Measurements from ENCODE around the gene THBS2.
"Not testable (repeated sequence)": the region's sequence is repeated elsewhere in the genome, so short reads cannot be mapped to it uniquely, and the experiment has no call there.

THBS2 gene

DNA sequence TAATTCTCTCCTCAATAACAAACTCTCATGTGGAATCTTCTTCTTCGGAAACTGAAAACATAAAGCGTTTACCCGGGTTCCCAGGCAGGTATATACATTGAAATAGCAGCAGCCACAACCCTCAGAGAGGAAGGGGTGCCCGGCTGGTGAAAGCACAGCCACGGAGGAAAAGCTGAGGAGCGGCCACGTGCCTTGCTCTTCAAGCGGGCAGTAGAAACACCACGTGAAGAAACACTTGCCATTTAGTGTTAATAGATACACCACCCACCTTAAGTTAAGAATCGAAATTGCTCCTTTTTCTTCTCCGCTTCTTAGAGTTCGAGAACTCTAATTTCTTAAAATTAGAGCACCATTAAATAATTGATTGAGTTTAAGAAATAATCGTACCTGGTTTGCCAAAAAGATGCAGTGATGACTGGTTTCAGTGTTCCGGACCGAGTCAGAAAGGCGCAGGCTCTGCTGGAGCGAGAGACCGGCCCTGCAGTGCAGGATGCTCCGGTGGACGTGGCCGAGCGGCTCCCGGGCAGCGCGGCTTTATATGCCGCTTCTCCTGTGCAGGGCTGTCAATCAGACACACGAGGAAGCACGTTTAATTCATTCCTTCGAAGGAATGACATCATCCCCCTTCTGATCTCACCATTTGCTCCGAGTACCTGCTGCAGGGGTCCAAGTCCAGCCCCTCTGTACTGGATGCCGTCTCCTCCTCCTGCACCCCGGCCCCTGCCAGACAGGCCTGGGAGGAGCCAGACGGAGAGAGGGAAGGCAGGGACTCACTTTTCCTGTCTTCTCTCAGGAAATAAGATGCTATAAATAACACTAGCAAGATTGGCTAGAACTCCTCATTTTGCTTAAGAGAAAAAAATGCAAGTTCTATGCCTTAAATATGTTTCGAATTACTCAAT lies at the start of gene THBS2:
Gene THBS2 (minus strand): TSS at position 510 of the 902 bp plus-strand sequence. CDS start 3,062 bp downstream, outside the sequence.
- DNase-seq, result peak; percentile 64

DNA sequence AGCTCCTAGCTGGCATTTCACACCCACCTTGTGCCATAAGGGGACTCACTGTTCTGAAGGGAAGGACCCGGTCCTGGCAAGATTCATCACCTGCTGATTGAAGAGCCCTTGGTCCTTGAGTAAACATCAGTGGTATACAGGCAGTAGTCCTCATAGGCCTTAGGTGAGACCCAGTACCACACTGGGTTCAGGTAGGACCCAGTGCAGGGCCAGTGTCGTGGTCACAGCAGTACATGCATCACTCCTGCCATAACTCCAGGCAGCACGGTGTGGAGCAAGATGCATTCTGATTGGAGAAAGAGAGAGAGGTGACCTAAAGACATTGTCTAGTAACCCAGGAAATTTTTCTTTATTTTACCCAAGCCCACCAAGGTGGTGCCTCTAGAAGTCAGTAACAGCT lies 49.1 kb upstream of the THBS2 start:
- no peak for DNase-seq

DNA sequence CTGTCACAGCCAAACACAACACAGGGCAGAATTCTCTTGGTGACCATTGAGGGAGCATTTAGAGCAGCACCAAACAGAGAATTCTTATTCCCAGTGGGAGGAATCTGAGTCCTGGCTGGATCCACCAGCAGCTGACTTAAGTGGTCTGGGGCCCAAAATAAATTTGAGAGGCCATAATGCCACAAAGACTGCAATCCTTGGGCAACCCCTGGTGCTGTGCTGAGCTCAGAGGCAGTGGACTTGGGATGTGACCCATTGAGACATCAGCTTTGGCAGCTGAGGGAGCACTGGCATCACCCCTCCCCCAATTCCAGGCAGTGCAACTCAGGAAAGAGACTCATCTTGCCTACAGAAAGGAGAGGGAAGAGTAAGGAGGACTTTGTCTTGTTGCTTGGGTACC lies 48.6 kb upstream of the THBS2 start:
- no peak for DNase-seq

DNA sequence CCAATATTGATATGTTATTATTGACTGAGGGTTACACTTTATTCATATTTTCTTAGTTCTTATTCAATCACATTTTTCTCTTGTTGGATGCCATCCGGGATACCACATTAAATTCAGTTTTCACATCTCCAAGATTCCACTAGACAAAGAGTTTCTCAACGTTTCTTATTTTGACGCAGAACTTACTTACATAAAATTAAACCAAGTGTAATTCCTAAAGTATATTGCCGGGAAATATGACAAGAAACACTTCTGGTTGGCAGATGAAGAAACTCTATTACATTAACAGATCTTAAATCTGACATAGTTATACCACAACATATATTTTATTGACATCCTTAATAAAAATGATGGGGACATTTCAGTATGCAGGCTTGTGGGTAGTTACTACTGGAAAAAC lies 47.3 kb upstream of the THBS2 start:
- no peak for DNase-seq

DNA sequence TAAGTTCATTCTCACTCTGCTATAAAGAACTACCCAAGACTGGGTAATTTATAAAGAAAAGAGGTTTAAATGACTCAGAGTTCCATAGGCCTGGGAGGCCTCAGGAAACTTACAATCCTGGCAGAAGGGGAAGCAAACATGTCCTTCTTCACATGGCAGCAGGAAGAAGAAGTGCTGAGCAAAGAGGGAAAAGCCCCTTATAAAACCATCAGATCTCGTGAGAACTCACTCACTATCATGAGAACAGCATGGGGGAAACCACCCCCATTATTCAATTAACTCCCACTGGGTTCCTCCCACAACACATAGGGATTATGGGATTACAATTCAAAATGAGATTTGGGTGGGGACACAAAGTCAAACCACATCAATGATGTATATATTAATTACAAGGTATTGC lies 45.0 kb upstream of the THBS2 start:
- DNase-seq, result not testable (repeated sequence)

DNA sequence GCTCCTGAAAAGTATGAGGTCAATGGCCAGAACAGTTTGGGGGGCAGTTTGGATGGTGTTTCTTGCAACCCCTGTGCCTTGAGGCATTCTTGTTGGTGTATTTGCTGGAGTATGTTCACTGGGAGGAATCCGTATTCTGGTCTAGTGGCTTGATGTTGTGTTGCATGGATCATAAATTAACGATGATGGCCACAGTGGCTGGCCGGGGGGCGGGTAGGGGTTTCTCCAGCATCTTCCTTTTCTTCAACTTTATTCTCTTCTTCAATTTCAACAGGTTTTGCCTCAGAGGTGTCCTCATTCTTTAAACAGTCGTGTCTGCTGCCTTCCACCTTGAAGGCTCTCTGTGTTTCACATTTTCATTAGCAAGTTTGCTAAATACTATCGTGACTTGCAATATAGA lies 43.0 kb upstream of the THBS2 start:
- no peak for DNase-seq

DNA sequence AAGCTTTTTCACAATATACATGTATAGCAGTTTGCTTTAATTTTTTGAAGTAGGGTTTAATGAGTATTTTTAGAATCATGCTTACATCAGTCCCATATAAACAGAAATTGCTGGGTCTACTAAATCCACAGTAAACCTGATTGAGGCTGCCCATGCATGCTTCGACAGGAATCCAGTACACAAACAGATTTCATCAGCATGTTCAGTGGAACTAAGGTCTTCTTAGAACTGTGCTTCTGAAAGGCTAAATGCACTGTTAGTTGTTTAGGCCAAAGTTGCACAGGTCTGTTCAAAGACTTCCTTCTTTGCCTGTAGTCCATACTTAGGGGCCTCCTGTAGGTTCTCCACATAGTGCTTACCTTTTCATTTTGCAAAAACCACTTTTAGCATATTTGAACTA lies 42.5 kb upstream of the THBS2 start:
- no peak for DNase-seq

DNA sequence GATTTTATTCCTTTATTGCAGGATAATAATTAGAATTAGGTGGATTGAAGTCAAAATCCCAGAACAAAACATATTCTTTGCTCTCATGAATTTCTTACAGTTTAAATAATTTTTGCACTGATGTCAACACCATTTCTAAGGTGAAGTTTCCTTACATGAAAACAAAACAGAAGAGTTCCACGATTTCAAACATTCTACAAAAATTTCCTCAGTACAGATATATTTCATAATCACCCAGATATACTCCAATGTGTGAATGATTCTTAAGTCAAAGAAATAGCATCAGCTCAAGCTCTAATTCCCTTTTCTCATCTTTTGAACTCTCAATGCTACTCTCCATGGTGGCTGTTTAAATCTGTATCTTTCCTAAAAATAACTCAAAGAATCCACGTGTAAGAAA lies 39.5 kb upstream of the THBS2 start:
- DNase-seq, result no peak

DNA sequence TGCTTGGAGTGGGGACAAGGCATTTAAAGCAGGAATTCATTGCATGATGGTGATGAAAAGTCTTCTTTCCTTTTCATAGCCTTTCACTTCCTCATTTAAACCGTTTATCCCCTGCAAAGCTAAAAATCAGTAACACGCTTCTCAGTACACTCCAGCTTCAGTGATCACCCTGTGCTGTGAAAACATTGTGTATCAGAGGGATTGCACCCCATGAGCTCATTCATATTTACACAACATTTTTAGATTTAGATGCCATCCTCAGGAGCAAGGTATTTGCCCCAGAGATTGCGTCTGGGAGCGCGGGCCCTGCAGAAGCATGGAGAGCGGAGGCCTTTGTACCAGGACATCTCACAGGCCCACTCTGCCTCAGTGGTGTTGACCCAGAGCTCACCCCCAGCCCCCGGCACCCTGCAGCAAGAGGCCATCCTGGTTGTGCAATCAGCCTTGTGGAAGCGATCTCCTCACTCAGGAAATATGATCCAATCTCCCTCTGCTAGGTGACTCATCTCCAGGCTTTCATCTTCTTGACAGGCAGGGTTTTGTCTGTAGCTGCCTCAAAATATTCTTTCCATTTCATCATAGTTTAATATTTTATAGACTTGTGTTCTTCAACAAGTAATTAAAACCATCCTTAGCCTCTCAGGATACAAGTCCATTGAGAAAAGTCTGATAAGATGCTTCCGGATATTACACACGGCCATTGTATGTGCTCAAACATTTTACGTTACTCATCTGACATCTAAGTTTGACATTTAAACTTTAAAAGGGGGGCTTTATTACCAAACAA lies 38.9 kb upstream of the THBS2 start:
- no peak for DNase-seq

DNA sequence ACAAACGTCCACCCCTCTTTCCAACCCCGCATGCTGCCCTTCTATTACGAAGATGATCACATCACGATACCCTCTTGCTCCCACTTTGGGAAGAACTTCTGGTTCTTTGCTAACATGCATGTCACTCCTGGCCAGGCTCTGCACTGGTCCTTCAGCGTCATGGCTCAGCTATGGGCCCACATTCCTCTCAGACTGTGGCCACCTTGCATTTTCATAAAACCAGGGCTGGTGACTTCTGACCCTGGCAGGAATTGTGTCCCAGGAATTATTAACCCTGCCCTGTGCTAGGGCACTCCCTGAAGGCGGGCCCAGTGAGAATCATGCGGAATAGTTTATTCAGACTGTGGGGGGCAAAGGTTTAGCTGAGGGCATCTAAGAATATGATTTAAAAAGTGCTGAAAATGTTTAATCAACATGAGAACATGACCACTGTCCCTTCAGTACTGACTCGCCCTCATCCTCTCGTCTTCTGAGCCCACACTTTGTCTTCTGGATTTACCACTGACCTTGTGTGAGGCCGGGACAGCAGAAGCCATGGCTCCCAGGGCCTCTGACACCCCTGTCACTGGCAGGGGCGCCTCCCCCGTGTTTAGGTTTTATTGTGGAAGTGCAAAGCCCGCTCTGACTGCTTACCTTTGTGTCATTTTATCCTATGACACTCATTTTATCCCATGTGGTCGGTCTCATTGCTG lies 38.1 kb upstream of the THBS2 start:
- DNase-seq, result no peak

DNA sequence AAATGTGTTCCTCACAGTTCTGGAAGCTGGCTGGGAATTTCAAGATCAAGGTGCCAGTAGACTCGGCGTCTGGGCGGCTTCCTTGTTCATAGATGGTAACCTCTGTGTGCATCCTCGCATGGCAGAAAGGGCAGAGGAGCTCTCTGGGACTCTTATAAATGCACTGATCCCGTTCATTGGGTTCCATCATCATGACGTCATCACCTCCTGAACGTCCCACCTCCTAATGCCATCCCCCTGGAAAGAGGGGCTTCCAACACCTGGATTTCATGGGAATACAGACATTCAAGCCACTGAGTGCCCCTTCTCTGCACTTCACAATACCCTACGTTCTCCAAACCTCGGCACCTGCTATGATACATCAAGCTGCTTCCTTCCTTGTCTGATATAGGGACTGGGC lies 37.5 kb upstream of the THBS2 start:
- DNase-seq, result no peak

DNA sequence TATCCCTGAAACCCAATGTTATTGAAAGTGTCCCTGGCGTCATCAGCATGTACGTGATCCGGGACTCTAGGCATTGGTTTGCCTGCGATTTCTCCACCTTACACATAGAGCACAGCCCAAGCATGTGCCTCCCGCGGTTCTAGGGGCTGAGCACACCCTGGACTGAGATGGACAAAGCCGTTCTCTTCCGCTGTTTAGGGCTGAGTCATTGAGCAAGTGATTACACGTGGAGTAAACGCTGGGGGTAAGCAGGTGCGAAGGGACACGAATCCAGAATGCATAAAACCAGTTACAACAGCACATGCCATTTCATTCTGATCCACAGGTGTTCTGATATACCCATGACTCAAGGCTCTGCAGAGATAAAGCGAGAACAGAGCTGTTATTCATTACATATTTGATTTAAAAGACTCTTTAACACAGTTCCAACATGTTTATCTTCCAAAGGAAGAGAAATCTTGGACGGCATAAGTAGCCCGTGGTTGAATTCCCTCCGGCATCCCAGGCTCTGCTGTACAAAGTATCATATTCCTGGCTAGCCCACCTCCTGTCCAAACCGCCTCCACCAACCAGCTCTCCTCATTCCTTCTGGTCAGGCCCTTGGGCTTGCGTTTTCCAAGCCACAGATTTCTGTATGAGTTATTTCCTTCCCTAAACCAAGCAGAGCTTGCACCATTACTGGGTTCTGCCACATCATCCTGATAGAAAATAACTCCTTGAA lies 36.1 kb upstream of the THBS2 start:
- no peak for DNase-seq

DNA sequence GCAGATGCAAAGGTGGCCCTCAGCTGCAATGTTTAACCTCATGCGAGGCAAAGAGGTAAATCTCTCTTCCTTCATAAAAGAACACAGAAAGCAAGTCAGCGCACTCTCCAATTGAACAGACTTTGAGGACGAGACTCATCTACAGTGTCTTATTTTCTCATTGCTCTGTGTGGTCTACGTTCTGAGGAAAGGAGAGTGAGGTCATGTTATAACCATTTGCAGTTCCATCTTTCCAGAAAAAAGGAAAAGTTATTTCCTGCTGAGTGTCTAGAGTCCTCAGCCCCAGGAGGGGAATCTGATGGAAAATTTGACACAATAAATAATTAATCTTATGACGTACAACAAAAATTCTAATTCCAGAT lies 35.6 kb upstream of the THBS2 start:
- DNase-seq, result no peak

DNA sequence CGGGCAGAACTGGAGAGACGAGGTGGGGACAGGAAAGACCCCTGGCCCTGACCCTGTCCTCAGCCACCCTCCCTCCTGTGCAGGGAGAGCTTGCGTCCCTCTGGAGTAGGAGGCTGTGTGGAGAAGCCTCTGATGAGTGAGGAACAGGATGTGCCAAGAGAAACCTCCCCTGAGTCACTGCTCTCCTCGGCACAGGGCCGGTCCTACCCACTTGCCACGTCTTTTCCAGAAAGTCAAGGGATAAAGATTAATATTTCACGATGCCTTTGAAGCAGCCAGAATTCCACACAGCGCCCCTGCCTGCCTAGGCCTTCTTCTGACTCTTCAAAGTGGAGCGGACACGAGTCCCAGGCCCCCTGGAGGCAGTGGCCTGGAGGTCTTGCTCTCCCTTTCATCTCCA lies 34.9 kb upstream of the THBS2 start:
- DNase-seq, result no peak

DNA sequence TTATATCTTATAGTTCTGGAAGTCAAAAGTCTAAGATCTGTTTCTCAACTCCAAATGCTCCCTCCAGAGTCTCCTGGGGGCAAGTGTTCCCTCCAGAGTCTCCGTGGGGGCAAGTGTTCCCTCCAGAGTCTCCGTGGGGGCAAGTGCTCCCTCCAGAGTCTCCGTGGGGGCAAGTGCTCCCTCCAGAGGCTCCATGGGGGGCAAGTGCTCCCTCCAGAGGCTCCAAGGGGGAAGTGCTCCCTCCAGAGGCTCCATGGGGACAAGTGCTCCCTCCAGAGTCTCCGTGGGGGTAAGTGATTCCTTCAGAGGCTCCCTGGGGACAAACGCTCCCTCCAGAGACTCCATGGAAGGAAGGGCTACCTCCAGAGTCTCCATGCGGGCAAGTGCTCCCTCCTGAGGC lies 34.0 kb upstream of the THBS2 start:
- no peak for DNase-seq

DNA sequence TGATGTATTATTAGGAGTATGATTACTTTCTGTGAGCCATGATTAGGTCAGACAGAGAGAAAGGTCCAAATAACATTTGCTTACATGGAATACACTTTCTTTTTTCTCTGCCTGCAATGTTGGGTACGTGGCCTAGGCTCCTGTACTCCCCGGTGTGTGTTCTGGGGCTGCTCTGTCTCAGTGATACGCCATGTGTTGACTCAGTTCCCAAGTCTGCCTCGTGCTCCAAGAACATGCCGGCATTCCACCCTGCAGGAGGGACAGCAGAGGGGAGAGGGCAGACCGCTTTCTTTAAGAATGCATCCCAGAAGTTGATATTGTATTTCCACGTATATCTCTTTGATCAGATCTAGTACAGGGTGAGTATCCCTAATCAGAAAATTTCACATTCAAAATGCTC lies 33.3 kb upstream of the THBS2 start:
- DNase-seq, result no peak

DNA sequence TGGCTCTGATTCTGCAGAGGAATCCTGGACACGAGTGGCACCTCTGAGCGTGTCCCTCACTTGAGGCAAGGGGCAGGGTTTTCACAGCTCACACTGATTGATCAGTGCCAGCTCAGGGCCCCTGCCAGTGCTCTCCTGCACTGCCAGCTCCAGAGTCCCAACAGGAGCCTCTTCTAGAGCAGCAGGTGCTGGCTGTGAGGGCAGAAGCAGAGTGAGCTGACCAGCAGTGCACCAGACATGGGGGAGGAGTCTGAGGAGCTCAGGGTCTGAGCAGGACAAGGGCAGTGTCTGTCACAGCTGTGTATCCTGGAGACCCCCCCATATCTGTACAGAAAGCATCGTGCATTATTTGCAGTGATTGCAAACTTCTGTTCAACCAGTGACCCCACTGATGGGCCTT lies 31.5 kb upstream of the THBS2 start:
- DNase-seq, result no peak

DNA sequence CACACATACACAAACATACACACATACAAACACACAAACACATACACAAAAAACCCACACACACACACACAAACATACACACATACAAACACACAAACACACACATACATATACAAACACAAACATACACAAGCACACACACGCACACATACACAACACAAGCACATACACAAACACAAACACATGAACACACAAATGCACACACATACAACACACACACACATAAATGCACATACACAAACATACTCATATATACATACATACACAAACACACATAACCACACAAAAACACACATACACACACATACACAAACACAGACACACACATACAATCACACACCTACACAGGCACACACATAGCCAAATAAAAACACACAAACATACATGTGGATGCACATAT lies 30.3 kb upstream of the THBS2 start:
- DNase-seq, result no peak

DNA sequence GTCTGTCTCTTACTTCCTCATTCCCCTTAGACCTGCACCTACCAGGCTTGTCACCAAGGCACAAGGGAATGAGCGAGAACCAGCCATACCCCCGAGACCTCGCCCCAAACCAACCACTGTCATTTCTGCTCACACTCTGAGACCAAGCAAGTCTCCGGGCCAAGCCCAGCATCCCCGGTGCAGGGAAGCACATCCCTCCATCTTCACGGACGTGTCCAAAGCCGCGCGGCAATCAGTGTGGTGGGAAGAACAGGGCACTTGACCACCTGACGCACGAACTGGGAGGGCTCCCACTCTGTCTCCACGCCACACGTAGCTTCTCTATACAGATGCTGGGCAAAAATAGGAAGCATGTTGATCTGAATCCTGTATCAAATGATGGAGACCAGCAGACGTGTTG lies 28.4 kb upstream of the THBS2 start:
- no peak for DNase-seq

DNA sequence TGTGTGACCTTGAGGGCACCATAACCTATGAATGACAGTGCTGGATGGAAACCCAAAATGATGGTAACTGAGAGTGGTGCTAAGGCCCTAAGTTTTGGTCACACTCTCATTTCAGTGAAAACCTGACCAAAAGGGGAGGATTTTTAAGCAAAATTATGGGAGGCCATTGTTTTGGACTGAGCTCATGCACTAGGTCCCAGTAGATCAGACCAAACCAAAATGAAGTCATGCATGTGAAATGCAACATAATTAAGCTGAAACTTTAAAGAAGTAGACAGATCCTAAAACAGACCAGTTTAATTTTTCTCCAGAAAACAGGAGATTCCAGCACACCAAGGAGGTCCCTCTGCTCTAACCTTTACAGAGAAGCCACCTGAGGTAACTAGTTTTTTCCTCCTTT lies 24.0 kb upstream of the THBS2 start:
- no peak for DNase-seq

DNA sequence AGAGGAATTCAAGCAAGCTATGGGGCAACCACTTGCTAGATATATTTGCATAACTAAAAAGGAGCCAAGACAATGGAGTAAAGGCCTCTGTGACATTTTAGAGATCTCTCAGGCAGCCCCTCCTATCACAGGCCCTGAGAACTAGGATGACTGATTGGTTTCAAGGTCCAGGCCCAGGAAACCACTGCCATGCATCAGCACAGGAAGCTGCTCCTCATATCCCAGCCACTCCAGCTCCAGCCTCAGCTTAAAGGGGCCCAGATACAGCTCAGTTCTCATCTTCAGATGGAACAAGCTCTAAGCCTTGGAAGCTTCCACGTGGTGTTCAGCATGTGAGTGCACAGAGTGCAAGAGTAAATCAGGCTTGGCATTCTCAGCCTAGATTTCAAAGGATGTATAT lies 21.1 kb upstream of the THBS2 start:
- no peak for DNase-seq

DNA sequence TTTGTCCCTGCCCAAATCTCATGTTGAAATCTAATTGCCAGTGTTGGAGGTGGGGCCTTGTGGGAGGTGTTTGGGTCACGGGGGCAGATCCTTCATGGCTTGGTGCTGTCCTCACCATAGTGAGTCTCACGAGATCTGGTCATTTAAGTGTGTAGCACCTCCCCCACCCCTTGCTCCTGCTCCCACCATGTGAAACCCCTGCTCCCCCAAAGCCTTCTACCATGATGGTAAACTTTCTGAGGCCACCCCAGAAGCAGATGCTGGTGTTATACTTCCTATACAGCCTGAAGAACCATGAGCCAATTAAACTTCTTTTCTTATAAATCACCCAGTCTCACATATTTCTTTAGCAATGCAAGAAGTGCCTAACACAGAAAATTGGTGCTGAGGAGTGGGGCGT lies 19.9 kb upstream of the THBS2 start:
- DNase-seq, result no peak

DNA sequence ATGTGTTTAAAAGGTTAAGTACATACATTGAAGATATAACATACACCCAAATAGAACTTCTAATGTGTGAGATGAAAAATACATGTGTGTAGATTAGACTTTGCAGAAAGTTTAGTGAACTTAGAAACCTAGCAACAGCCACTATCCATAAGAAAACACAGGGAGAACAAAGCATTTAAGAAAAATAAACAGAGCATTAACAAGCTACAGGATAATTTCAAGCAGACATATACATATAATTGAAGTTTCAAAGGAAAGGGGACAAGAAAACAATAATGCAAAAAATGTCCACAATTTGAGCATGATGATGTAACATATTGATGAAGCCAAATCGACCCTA lies 18.2 kb upstream of the THBS2 start:
- DNase-seq, result no peak

Measured in islet precursor cell (in vitro differentiated cells).